HepG2 (cell line): Measurements from ENCODE around the gene NLRP6. TPM values are rescaled to one million over a fixed set of nuclear protein-coding genes. Genes with fewer than 3 reads are reported as not detected.
A peak's percentile ranks its signal among the peaks of the same experiment; 100 is the strongest.

Experiments
- ATAC-seq: fragments of 200-7000 bp; cut with Tn5 transposase; 3 replicates; pipeline ENCODE4 v1.9.1; 2020; ENCODE audit warnings: mild to moderate bottlenecking, moderate library complexity
- BruUV-seq: library from RNA; stranded (reverse); fragments of 400-500 nt; replicated peaks from 2 replicates; lab custom pipeline; 2021; lab: Mats Ljungman, UMichigan
- CTCF ChIA-PET: fragments of 300-600 bp; formaldehyde crosslinking; extraction: SDS; loops from one replicate; lab custom pipeline; 2021; ENCODE audit warnings: low total read pairs, inconsistent platforms, low intra/inter-chr PET ratio; lab: Yijun Ruan, JAX
- POLR2A ChIA-PET: fragments of 350-600 bp; sonication (Branson Sonifier 250); formaldehyde crosslinking; loops from one replicate; lab custom pipeline; 2020; ENCODE audit warnings: antibody characterized with exemption, inconsistent platforms; lab: Yijun Ruan, JAX
- DNase-seq: peaks from one replicate; pipeline ENCODE4 v3.0.0-alpha.2; 2015; ENCODE audit warnings: low spot score
- FAIRE-seq: peaks from 3 replicates; lab custom pipeline; 2011; peaks lifted over from hg19 to GRCh38; lab: Jason Lieb, UNC
- H2AFZ ChIP-seq: one replicate; pipeline ENCODE4 v1.6.1; 2011; ENCODE audit warnings: low read length, inconsistent platforms
- H3K27ac ChIP-seq: fragments of 300-600 bp; 3 replicates; pipeline ENCODE4 v1.8.0; 2011; ENCODE audit warnings: mixed run types, mild to moderate bottlenecking, mixed read lengths, low read length, inconsistent platforms; ENCODE audit not compliant: insufficient read depth; ENCODE audit errors: extremely low read length
- H3K27me3 ChIP-seq, 2 experiments: fragments of 200-600 bp in 1 of 2; 2 replicates in 1 of 2; 3 replicates in 1 of 2; pipeline versions ENCODE4 v1.6.0 to v1.8.0; 2011; ENCODE audit warnings: low read length in 2 of 2, mild to moderate bottlenecking in 2 of 2, moderate library complexity in 2 of 2, inconsistent platforms in 1 of 2; ENCODE audit not compliant: insufficient read depth in 2 of 2, control insufficient read depth in 1 of 2
- H3K36me3 ChIP-seq, 2 experiments: fragments of 200-600 bp in 1 of 2; replicated peaks in 1 of 2; 2 replicates in 1 of 2; 3 replicates in 1 of 2; pipeline versions ENCODE4 v1.5.1 to v1.8.0; 2011; ENCODE audit warnings: low read length in 2 of 2, inconsistent platforms in 1 of 2; ENCODE audit not compliant: insufficient read depth in 2 of 2, control insufficient read depth in 1 of 2
- H3K4me1 ChIP-seq: 2 replicates; pipeline ENCODE4 v1.5.1; 2012; ENCODE audit warnings: low read length, inconsistent platforms; ENCODE audit not compliant: insufficient read depth
- H3K4me2 ChIP-seq: 2 replicates; pipeline ENCODE4 v1.6.0; 2011; ENCODE audit warnings: low read depth, low read length, inconsistent platforms
- H3K4me3 ChIP-seq, 3 experiments: fragments of 200-600 bp in 1 of 3; sonication (generic), shearing (Covaris generic) in 1 of 3; replicated peaks in 1 of 3; 2 replicates each; pipeline ENCODE4 v1.5.1; 2011 to 2016; ENCODE audit warnings: low read length in 3 of 3, inconsistent platforms in 2 of 3, low read depth in 2 of 3, mild to moderate bottlenecking in 2 of 3, control low read depth in 1 of 3, mixed read lengths in 1 of 3; ENCODE audit not compliant: insufficient read depth in 1 of 3
- H3K79me2 ChIP-seq: one replicate; pipeline ENCODE4 v1.6.1; 2011; ENCODE audit warnings: low read length, inconsistent platforms; ENCODE audit not compliant: insufficient read depth
- H3K9ac ChIP-seq: 2 replicates; pipeline ENCODE4 v1.6.0; 2011; ENCODE audit warnings: mild to moderate bottlenecking, low read depth, low read length, inconsistent platforms; ENCODE audit not compliant: insufficient read depth
- H3K9me3 ChIP-seq: 2 replicates; pipeline ENCODE4 v1.5.1; 2012; ENCODE audit warnings: mild to moderate bottlenecking, low read length
- H4K20me1 ChIP-seq: 2 replicates; pipeline ENCODE4 v1.6.0; 2011; ENCODE audit warnings: inconsistent platforms, mild to moderate bottlenecking, low read length, moderate library complexity; ENCODE audit not compliant: insufficient read depth
- GMEB2 ChIP-seq: IDR thresholded peaks from 2 replicates; pipeline ENCODE4 v1.6.1; 2016; ENCODE audit warnings: missing biosample characterization, missing genetic modification reagents, low read depth
- HMGXB4 ChIP-seq, 2 experiments: sonication (generic) in 1 of 2; formaldehyde crosslinking in 1 of 2; IDR thresholded peaks; 2 replicates each; pipeline versions ENCODE4 v1.4.0 to v1.6.1; 2018 to 2020; ENCODE audit warnings: missing genetic modification reagents in 2 of 2, borderline replicate concordance in 1 of 2, low read depth in 1 of 2, mild to moderate bottlenecking in 1 of 2, missing biosample characterization in 1 of 2
- KDM5A ChIP-seq: fragments of 200-600 bp; sonication (generic); IDR thresholded peaks from 2 replicates; pipeline ENCODE4 v1.7.0; 2018; ENCODE audit warnings: antibody characterized with exemption, mild to moderate bottlenecking, low read length, borderline replicate concordance
- POLR2A ChIP-seq, 2 experiments: IDR thresholded peaks; 2 replicates each; pipeline ENCODE4 v1.6.1; 2011; ENCODE audit warnings: low read depth in 2 of 2, low read length in 2 of 2, mild to moderate bottlenecking in 1 of 2, moderate library complexity in 1 of 2; ENCODE audit not compliant: insufficient read depth in 1 of 2
- RNF2 ChIP-seq: fragments of 450-650 bp; conservative IDR thresholded peaks from 2 replicates; pipeline ENCODE4 v1.6.1; 2016; ENCODE audit warnings: low read depth
- SAFB2 ChIP-seq: sonication (generic); formaldehyde crosslinking; IDR thresholded peaks from 2 replicates; pipeline ENCODE4 v1.5.1; 2020; ENCODE audit warnings: missing genetic modification reagents, low read depth, mild to moderate bottlenecking, borderline replicate concordance
- SMC3 ChIP-seq: IDR thresholded peaks from 2 replicates; pipeline ENCODE4 v1.6.1; 2011; ENCODE audit warnings: low read length, improper control_type of control experiment
- XRCC5 ChIP-seq: fragments of 200-400 bp; formaldehyde crosslinking; optimal IDR thresholded peaks from 2 replicates; pipeline ENCODE3; 2017; ENCODE audit warnings: mild to moderate bottlenecking, low read length
- ZBTB7A ChIP-seq: sonication (generic); formaldehyde crosslinking; IDR thresholded peaks from 2 replicates; pipeline ENCODE4 v1.8.0; 2022; ENCODE audit warnings: mild to moderate bottlenecking, missing genetic modification reagents
- ZFP82 ChIP-seq: sonication (generic); formaldehyde crosslinking; IDR thresholded peaks from 2 replicates; pipeline ENCODE4 v1.5.1; 2020; ENCODE audit warnings: mild to moderate bottlenecking, missing genetic modification reagents, borderline replicate concordance
- ZKSCAN5 ChIP-seq: sonication (generic); formaldehyde crosslinking; IDR thresholded peaks from 2 replicates; pipeline ENCODE4 v1.5.1; 2020; ENCODE audit warnings: mild to moderate bottlenecking, missing genetic modification reagents
- ZNF263 ChIP-seq: sonication (generic); formaldehyde crosslinking; IDR thresholded peaks from 2 replicates; pipeline ENCODE4 v1.4.0; 2020; ENCODE audit warnings: missing genetic modification reagents
- ZNF30 ChIP-seq: sonication (generic); formaldehyde crosslinking; IDR thresholded peaks from 2 replicates; pipeline ENCODE4 v1.5.0; 2020; ENCODE audit warnings: mild to moderate bottlenecking, missing genetic modification reagents
- ZNF33B ChIP-seq: sonication (generic); formaldehyde crosslinking; IDR thresholded peaks from 2 replicates; pipeline ENCODE4 v1.5.1; 2020; ENCODE audit warnings: mild to moderate bottlenecking, missing genetic modification reagents
- ZNF350 ChIP-seq: sonication (generic); formaldehyde crosslinking; IDR thresholded peaks from 2 replicates; pipeline ENCODE4 v1.4.0; 2020; ENCODE audit warnings: mild to moderate bottlenecking, low read depth, missing genetic modification reagents, borderline replicate concordance
- ZNF44 ChIP-seq: sonication (generic); formaldehyde crosslinking; IDR thresholded peaks from 2 replicates; pipeline ENCODE4 v1.5.1; 2020; ENCODE audit warnings: mild to moderate bottlenecking, missing genetic modification reagents
- ZNF468 ChIP-seq: sonication (generic); formaldehyde crosslinking; IDR thresholded peaks from 2 replicates; pipeline ENCODE4 v1.8.0; 2022; ENCODE audit warnings: mild to moderate bottlenecking, moderate library complexity, missing genetic modification reagents
- ZNF674 ChIP-seq: sonication (generic); formaldehyde crosslinking; IDR thresholded peaks from 2 replicates; pipeline ENCODE4 v1.5.0; 2020; ENCODE audit warnings: low read depth, mild to moderate bottlenecking, missing genetic modification reagents
- ZNF776 ChIP-seq: sonication (generic); formaldehyde crosslinking; IDR thresholded peaks from 2 replicates; pipeline ENCODE4 v1.4.0; 2020; ENCODE audit warnings: mild to moderate bottlenecking, missing genetic modification reagents
- ZNF878 ChIP-seq: sonication (generic); formaldehyde crosslinking; IDR thresholded peaks from 2 replicates; pipeline ENCODE4 v1.8.1; 2023; ENCODE audit warnings: mild to moderate bottlenecking, missing genetic modification reagents, moderate library complexity
- WGBS: methylation state at CpG from one replicate; pipeline ENCODE4 v1.1.6; 2017; ENCODE audit warnings: low lambda C conversion rate; 5-methylcytosine and 5-hydroxymethylcytosine counted together
- in situ Hi-C: cut with HindIII; loops from 2 replicates; pipeline ENCODE4 v1.10.0; 2017; ENCODE audit warnings: low pct_unique_long_range_greater_than_20kb; ENCODE audit not compliant: extremely low pct_ligation_motif_present
- intact Hi-C: fragments of 100-400 bp; cut with micrococcal nuclease; formaldehyde crosslinking; loops from one replicate; pipeline ENCODE4 v1.10.0; 2022; ENCODE audit not compliant: unreplicated experiment
- polyA plus RNA-seq, 8 experiments: library from polyadenylated mRNA; depleted of rRNA in 3 of 8; stranded (reverse) in 7 of 8; unstranded in 1 of 8; fragments of >200 nt; fragmentation: Illumina TruSeq in 4 of 8; extraction: Trizol in 4 of 8; gene quantifications; 2 replicates each; pipeline versions ENCODE4 v1.2.1 to v1.2.3, GENCODE V29; 2011 to 2016; ENCODE audit warnings: low read depth in 4 of 8, missing spikeins in 1 of 8, mixed read lengths in 1 of 8; ENCODE audit not compliant: insufficient read depth in 1 of 8
- total RNA-seq, 5 experiments: library from RNA; depleted of rRNA; stranded (reverse); fragments of >200 nt; fragmentation: Illumina TruSeq; extraction: Trizol; gene quantifications; 2 replicates each; pipeline ENCODE4 v1.2.3, GENCODE V29; 2016; ENCODE audit warnings: low read depth in 1 of 5

Gene NLRP6
- total and polyA plus RNA-seq, 2 of the 13 experiments (the other 11 are each of a cell fraction or from before 2014, with no cell fraction given), result not detected

GRCh38 chr11:257766-258493, 20.3 kb upstream of the NLRP6 start (continued):
- TF ChIP-seq ZBTB7A (CRISPR knock-in tag), result peak; percentile 57; the same call in 1 of the 2 replicates
- 0 out of 4 replicates have a peak, but pooled peaks of 1 of the 2 experiments have one; percentile 20 for TF ChIP-seq HMGXB4 (CRISPR knock-in tag; IDR thresholded peaks at IDR 0.05; ENCODE audit: borderline replicate concordance in 1 of 2, low read depth in 1 of 2)
- peak; percentile 21; the same call in 1 of the 2 replicates for TF ChIP-seq ZNF350 (CRISPR knock-in tag)
- TF ChIP-seq SMC3, result peak; percentile 46
- TF ChIP-seq XRCC5, result peak; percentile 32

- DNase-seq, result no peak
Observed at GRCh38 chr11:259413-259812, 18.8 kb upstream of the NLRP6 start.

More at GRCh38 chr11:259413-259812, 18.8 kb upstream of the NLRP6 start:
- ChIA-PET CTCF (no interaction called here), POLR2A (no interaction called here)
- H3K4me1 ChIP-seq, result peaks cover 8% of the 10 kb centered on the region; the same call in 1 of the 2 replicates
- H3K4me3 ChIP-seq, result no peak overlapping the region
- no peak for TF ChIP-seq ZNF30 (CRISPR knock-in tag)
- TF ChIP-seq GMEB2 (CRISPR knock-in tag), result no peak
- no peak for TF ChIP-seq SAFB2 (CRISPR knock-in tag)
- no peak for TF ChIP-seq ZNF776 (CRISPR knock-in tag)
- no peak for TF ChIP-seq KDM5A
- TF ChIP-seq ZNF674 (CRISPR knock-in tag), result no peak
- TF ChIP-seq ZFP82 (CRISPR knock-in tag), result no peak
- no peak for TF ChIP-seq ZNF878 (CRISPR knock-in tag)
- TF ChIP-seq RNF2, result no peak
- TF ChIP-seq ZNF33B, result no peak
- no peak for TF ChIP-seq ZNF263 (CRISPR knock-in tag)
- TF ChIP-seq ZKSCAN5 (CRISPR knock-in tag), result no peak
- TF ChIP-seq ZNF44 (CRISPR knock-in tag), result no peak
- no peak for TF ChIP-seq ZNF468 (CRISPR knock-in tag)
- no peak for TF ChIP-seq POLR2A (IDR thresholded peaks at IDR 0.05; ENCODE audit: insufficient read depth in 1 of 2, low read depth in 2 of 2, low read length in 2 of 2)
- H3K9me3 ChIP-seq, result no peaks in the 10 kb centered on the region
- H3K4me2 ChIP-seq, result no peak overlapping the region
- WGBS, result 42% methylated on average over 10 of the region's 10 CpGs
- FAIRE-seq, result no peak
- BruUV-seq, result no TSS peak
- H3K79me2 ChIP-seq, result no peaks in the 10 kb centered on the region
- no peak overlapping the region for H3K9ac ChIP-seq
- H2AFZ ChIP-seq, result no peak overlapping the region
- intact Hi-C loops (no loop called here), in situ Hi-C loops (no loop called here)
- peaks cover 0 to 7% of the 10 kb centered on the region in 2 experiments; a peak in 1 of 5 replicates for H3K27me3 ChIP-seq
- ATAC-seq, result no peak
- H3K27ac ChIP-seq, result no peak overlapping the region
- H3K36me3 ChIP-seq, result no peaks in the 10 kb centered on the region
- no peaks in the 10 kb centered on the region for H4K20me1 ChIP-seq
